NCI-H2196 treated with DMSO at 0.1 percent for 48 hours (cell line): ENCODE results near the gene GZMM.

Experiments used
- DNase-seq: peaks from one replicate; lab custom pipeline; 2025; ENCODE audit not compliant: unreplicated experiment; lab: John Stamatoyannopoulos, UW

The GZMM gene

GRCh38 chr19:558770-559439, 15.1 kb downstream of the GZMM start:
- DNase-seq = no peak

- DNase-seq = no peak
Measured at GRCh38 chr19:560121-560520, 16.3 kb downstream of the GZMM start.

- DNase-seq = no peak
Measured at GRCh38 chr19:566403-566802, 22.6 kb downstream of the GZMM start.

- DNase-seq = no peak
Measured at GRCh38 chr19:566844-567243, 23.0 kb downstream of the GZMM start.

- no peak for DNase-seq
Measured at GRCh38 chr19:567296-567900, 23.5 kb downstream of the GZMM start.

- DNase-seq = no peak
Measured at GRCh38 chr19:570251-570686, 26.4 kb downstream of the GZMM start.

- peak; percentile 73 for DNase-seq
Measured at GRCh38 chr19:570937-571565, 27.2 kb downstream of the GZMM start.

GRCh38 chr19:571566-571974, 27.7 kb downstream of the GZMM start:
- DNase-seq = peak; percentile 42

- DNase-seq = peak; percentile 95
Measured at GRCh38 chr19:572140-572742, 28.4 kb downstream of the GZMM start, which contains the start of gene BSG. TSS of gene BSG (plus strand) at chr19:572596. CDS start at chr19:572635, 39 bp downstream.

- DNase-seq = no peak
Measured at GRCh38 chr19:572743-573518, 29.1 kb downstream of the GZMM start.

- no peak for DNase-seq
Measured at GRCh38 chr19:573519-573825, 29.6 kb downstream of the GZMM start.

GRCh38 chr19:574658-575526, 31.0 kb downstream of the GZMM start:
- DNase-seq = no peak

GRCh38 chr19:575527-576506, 32.0 kb downstream of the GZMM start:
- no peak for DNase-seq

GRCh38 chr19:576768-577438, 33.0 kb downstream of the GZMM start:
- DNase-seq = no peak

GRCh38 chr19:577439-578392, 33.9 kb downstream of the GZMM start:
- DNase-seq = no peak

GRCh38 chr19:579111-579841, 35.4 kb downstream of the GZMM start:
- DNase-seq = no peak

- DNase-seq = no peak
Measured at GRCh38 chr19:579842-580155, 35.9 kb downstream of the GZMM start.
